ENCODE results near the gene MTRR.

GRCh38 chr5:7881091-7881490, 12.1 kb downstream of the MTRR start:
- no peak for TF ChIP-seq CTCF (IDR thresholded peaks at IDR 0.05; ENCODE audit: low read length)
- no peak for TF ChIP-seq EZH2 (IDR thresholded peaks at IDR 0.05; ENCODE audit: borderline replicate concordance, low read length)
